IMR-90 (cell line): ENCODE results near the gene RBFOX2.

Experiments
- BHLHE40 ChIP-seq: fragments of 150-350 bp; IDR thresholded peaks from 2 replicates; pipeline ENCODE4 v1.6.1; 2016; ENCODE audit warnings: mild to moderate bottlenecking, low read depth, low read length
- CTCF ChIP-seq: conservative IDR thresholded peaks from 2 replicates; pipeline ENCODE4 v1.5.1; 2012; ENCODE audit warnings: mild to moderate bottlenecking, low read depth, low read length, improper control_type of control experiment
- MAFK ChIP-seq: IDR thresholded peaks from 2 replicates; pipeline ENCODE4 v1.6.1; 2012; ENCODE audit warnings: low read depth, low read length, improper control_type of control experiment
- POLR2A ChIP-seq: IDR thresholded peaks from 2 replicates; pipeline ENCODE4 v1.6.1; 2012; ENCODE audit warnings: mild to moderate bottlenecking, low read depth, low read length
- RAD21 ChIP-seq: IDR thresholded peaks from 2 replicates; pipeline ENCODE4 v1.6.1; 2012; ENCODE audit warnings: low read length, improper control_type of control experiment
- RFX5 ChIP-seq: IDR thresholded peaks from 2 replicates; pipeline ENCODE4 v1.8.0; 2012; ENCODE audit warnings: low read depth, mild to moderate bottlenecking, low read length, moderate library complexity
- USF2 ChIP-seq: fragments of 150-350 bp; IDR thresholded peaks from 2 replicates; pipeline ENCODE4 v1.6.1; 2017; ENCODE audit warnings: mild to moderate bottlenecking, antibody characterized with exemption, low read length, low read depth

- TF ChIP-seq CTCF (no peak), RFX5 (no peak), BHLHE40 (no peak), POLR2A (no peak), RAD21 (no peak), MAFK (no peak), USF2 (no peak)
Observed at GRCh38 chr22:35913925-35914324, 114.7 kb downstream of the RBFOX2 start.
